Measurements from ENCODE around the gene POLA2.

- TF ChIP-seq, protein P1, sequence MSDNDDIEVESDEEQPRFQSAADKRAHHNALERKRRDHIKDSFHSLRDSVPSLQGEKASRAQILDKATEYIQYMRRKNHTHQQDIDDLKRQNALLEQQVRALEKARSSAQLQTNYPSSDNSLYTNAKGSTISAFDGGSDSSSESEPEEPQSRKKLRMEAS (IDR thresholded peaks at IDR 0.05), result no peak
- TF ChIP-seq HNF4G (IDR thresholded peaks at IDR 0.05) (no peak), CTCF (IDR thresholded peaks at IDR 0.05; ENCODE audit: low read depth, low read length, missing input control) (no peak), JUND (IDR thresholded peaks at IDR 0.05) (no peak), YY1 (IDR thresholded peaks at IDR 0.05) (no peak), RAD21 (IDR thresholded peaks at IDR 0.05) (no peak), RXRA (IDR thresholded peaks at IDR 0.05) (no peak), NR2F2 (IDR thresholded peaks at IDR 0.05) (no peak), SP1 (IDR thresholded peaks at IDR 0.05) (no peak), GABPA (IDR thresholded peaks at IDR 0.05 in 1 of 2, conservative IDR thresholded peaks at IDR 0.05 in 1 of 2) (no peak), TAF1 (conservative IDR thresholded peaks at IDR 0.05) (no peak)
- TF ChIP-seq, protein P2, sequence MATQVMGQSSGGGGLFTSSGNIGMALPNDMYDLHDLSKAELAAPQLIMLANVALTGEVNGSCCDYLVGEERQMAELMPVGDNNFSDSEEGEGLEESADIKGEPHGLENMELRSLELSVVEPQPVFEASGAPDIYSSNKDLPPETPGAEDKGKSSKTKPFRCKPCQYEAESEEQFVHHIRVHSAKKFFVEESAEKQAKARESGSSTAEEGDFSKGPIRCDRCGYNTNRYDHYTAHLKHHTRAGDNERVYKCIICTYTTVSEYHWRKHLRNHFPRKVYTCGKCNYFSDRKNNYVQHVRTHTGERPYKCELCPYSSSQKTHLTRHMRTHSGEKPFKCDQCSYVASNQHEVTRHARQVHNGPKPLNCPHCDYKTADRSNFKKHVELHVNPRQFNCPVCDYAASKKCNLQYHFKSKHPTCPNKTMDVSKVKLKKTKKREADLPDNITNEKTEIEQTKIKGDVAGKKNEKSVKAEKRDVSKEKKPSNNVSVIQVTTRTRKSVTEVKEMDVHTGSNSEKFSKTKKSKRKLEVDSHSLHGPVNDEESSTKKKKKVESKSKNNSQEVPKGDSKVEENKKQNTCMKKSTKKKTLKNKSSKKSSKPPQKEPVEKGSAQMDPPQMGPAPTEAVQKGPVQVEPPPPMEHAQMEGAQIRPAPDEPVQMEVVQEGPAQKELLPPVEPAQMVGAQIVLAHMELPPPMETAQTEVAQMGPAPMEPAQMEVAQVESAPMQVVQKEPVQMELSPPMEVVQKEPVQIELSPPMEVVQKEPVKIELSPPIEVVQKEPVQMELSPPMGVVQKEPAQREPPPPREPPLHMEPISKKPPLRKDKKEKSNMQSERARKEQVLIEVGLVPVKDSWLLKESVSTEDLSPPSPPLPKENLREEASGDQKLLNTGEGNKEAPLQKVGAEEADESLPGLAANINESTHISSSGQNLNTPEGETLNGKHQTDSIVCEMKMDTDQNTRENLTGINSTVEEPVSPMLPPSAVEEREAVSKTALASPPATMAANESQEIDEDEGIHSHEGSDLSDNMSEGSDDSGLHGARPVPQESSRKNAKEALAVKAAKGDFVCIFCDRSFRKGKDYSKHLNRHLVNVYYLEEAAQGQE (IDR thresholded peaks at IDR 0.05), result no peak
- TF ChIP-seq, protein P3, sequence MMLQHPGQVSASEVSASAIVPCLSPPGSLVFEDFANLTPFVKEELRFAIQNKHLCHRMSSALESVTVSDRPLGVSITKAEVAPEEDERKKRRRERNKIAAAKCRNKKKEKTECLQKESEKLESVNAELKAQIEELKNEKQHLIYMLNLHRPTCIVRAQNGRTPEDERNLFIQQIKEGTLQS (IDR thresholded peaks at IDR 0.05), result no peak
- TF ChIP-seq, protein P4, sequence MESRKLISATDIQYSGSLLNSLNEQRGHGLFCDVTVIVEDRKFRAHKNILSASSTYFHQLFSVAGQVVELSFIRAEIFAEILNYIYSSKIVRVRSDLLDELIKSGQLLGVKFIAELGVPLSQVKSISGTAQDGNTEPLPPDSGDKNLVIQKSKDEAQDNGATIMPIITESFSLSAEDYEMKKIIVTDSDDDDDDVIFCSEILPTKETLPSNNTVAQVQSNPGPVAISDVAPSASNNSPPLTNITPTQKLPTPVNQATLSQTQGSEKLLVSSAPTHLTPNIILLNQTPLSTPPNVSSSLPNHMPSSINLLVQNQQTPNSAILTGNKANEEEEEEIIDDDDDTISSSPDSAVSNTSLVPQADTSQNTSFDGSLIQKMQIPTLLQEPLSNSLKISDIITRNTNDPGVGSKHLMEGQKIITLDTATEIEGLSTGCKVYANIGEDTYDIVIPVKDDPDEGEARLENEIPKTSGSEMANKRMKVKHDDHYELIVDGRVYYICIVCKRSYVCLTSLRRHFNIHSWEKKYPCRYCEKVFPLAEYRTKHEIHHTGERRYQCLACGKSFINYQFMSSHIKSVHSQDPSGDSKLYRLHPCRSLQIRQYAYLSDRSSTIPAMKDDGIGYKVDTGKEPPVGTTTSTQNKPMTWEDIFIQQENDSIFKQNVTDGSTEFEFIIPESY (IDR thresholded peaks at IDR 0.05), result no peak
Observed at GRCh38 chr11:65218446-65218845, 43.3 kb upstream of the POLA2 start.
